ENCODE results near the gene ASB10. TPM values are rescaled to one million over a fixed set of nuclear protein-coding genes. Genes with fewer than 3 reads are reported as not detected.

Gene ASB10
- total and polyA plus RNA-seq, 5 experiments from 2014 or later = not detected

GRCh38 chr7:151226875-151227782 lies 40.1 kb upstream of the ASB10 start, which contains the start of gene ABCF2:
Gene ABCF2, minus strand, starts transcription at chr7:151227205. Its CDS starts 747 bp downstream, at chr7:151226458.
- ATAC-seq (peak; percentile 99), DNase-seq (peak; percentile 91 to 99 (median 97))
- Mint-ChIP-seq H3K4me1 (peaks cover 25 to 47% (median 45%) of the 10 kb centered on the region in 4 donors), H3K27ac (peak within 1 kb of the TSS; percentile 95 to 98 (median 97)), H3K4me3 (peak within 1 kb of the TSS; percentile 88 to 100 (median 98)), H3K36me3 (peaks cover 0 to 40% (median 10%) of the 10 kb centered on the region in 3 donors), H3K27me3 (no peaks in the 10 kb centered on the region), H3K9me3 (no peaks in the 10 kb centered on the region)
- POLR2A ChIA-PET = interaction anchor here (0.6 to 2.5 kb wide), 13 partner anchors 9 to 1373 kb away, joined by 3 to 21 read pairs (median 4); partner anchors contain the start of genes H2BK1 and NUB1

GRCh38 chr7:151226560-151226874 lies 39.5 kb upstream of the ASB10 start:
- peaks cover 21 to 41% (median 39%) of the 10 kb centered on the region in 4 donors for H3K4me1 Mint-ChIP-seq
- POLR2A ChIA-PET = interaction anchor here (0.6 to 2.5 kb wide), 10 partner anchors 10 to 1373 kb away, joined by 3 to 21 read pairs (median 4); partner anchors contain the start of genes H2BK1 and NUB1
- no peak for DNase-seq
- no peaks in the 10 kb centered on the region for H3K27me3 Mint-ChIP-seq
- ATAC-seq = peak in 1 of 2 donors; percentile 1
- no peaks in the 10 kb centered on the region for H3K9me3 Mint-ChIP-seq
- H3K27ac Mint-ChIP-seq = peak overlapping the region; percentile 31 to 98 (median 97)
- peak overlapping the region; percentile 88 to 100 (median 98) for H3K4me3 Mint-ChIP-seq
- H3K36me3 Mint-ChIP-seq = peaks cover 0 to 44% (median 10%) of the 10 kb centered on the region in 3 donors

- no peak for ATAC-seq
- Mint-ChIP-seq H3K4me1 (peaks cover 21 to 39% (median 35%) of the 10 kb centered on the region in 4 donors), H3K9me3 (no peaks in the 10 kb centered on the region), H3K27ac (peak overlapping the region in 8 of 10 donors; percentile 14 to 98 (median 97)), H3K4me3 (peak overlapping the region; percentile 88 to 100 (median 98)), H3K27me3 (no peaks in the 10 kb centered on the region), H3K36me3 (peaks cover 0 to 48% (median 10%) of the 10 kb centered on the region in 3 donors)
- POLR2A ChIA-PET = interaction anchor here (0.6 to 2.5 kb wide), 4 partner anchors 11 to 1372 kb away, joined by 3 to 21 read pairs (median 6); no protein-coding TSS in a partner anchor
- DNase-seq = no peak
Observed at GRCh38 chr7:151225948-151226510, 39.0 kb upstream of the ASB10 start.

- Mint-ChIP-seq H3K9me3 (no peaks in the 10 kb centered on the region), H3K4me1 (peaks cover 21 to 39% (median 37%) of the 10 kb centered on the region in 4 donors), H3K27me3 (no peaks in the 10 kb centered on the region), H3K36me3 (peaks cover 0 to 70% (median 18%) of the 10 kb centered on the region in 3 donors), H3K27ac (no peak overlapping the region), H3K4me3 (no peak overlapping the region)
- POLR2A ChIA-PET = interaction anchor here (0.7 to 1.2 kb wide), 4 partner anchors 9 to 24 kb away, joined by 3 read pairs; no protein-coding TSS in a partner anchor
- ATAC-seq (no peak), DNase-seq (no peak)
Observed at GRCh38 chr7:151223728-151224127, 36.7 kb upstream of the ASB10 start.

GRCh38 chr7:151218170-151218569 lies 31.1 kb upstream of the ASB10 start:
- H3K4me3 Mint-ChIP-seq = no peak overlapping the region
- peaks cover 0 to 5% (median under 1%) of the 10 kb centered on the region in 4 donors for H3K4me1 Mint-ChIP-seq
- H3K9me3 Mint-ChIP-seq = no peaks in the 10 kb centered on the region
- H3K36me3 Mint-ChIP-seq = peaks cover 4 to 94% (median 33%) of the 10 kb centered on the region in 3 donors
- DNase-seq (no peak), ATAC-seq (no peak)
- no peaks in the 10 kb centered on the region for H3K27me3 Mint-ChIP-seq
- no peak overlapping the region for H3K27ac Mint-ChIP-seq
- POLR2A ChIA-PET = interaction anchor here (1.5 kb wide), 1 partner anchor 9 kb away, joined by 4 read pairs; the partner anchor contains the start of gene ABCF2

- H3K4me3 Mint-ChIP-seq = no peak overlapping the region
- POLR2A ChIA-PET = no interaction called here
- peaks cover 0 to 4% (median 1%) of the 10 kb centered on the region in 4 donors for H3K4me1 Mint-ChIP-seq
- peak overlapping the region in 2 of 10 donors; percentile 9 to 11 for H3K27ac Mint-ChIP-seq
- H3K36me3 Mint-ChIP-seq = peaks cover 4 to 85% (median 31%) of the 10 kb centered on the region in 3 donors
- no peaks in the 10 kb centered on the region for H3K27me3 Mint-ChIP-seq
- no peaks in the 10 kb centered on the region for H3K9me3 Mint-ChIP-seq
- ATAC-seq = no peak
- DNase-seq = no peak
Observed at GRCh38 chr7:151215396-151215795, 28.3 kb upstream of the ASB10 start.

GRCh38 chr7:151213826-151214225 lies 26.8 kb upstream of the ASB10 start:
- Mint-ChIP-seq H3K27ac (no peak overlapping the region), H3K4me1 (peaks cover 0 to 5% (median under 1%) of the 10 kb centered on the region in 4 donors), H3K36me3 (peaks cover 4 to 70% (median 25%) of the 10 kb centered on the region in 3 donors), H3K4me3 (no peak overlapping the region), H3K9me3 (no peaks in the 10 kb centered on the region), H3K27me3 (no peaks in the 10 kb centered on the region)
- no peak for DNase-seq
- no peak for ATAC-seq
- POLR2A ChIA-PET = interaction anchor here (1.0 kb wide), 1 partner anchor 10 kb away, joined by 3 read pairs; no protein-coding TSS in a partner anchor

GRCh38 chr7:151212626-151213025 lies 25.6 kb upstream of the ASB10 start:
- Mint-ChIP-seq H3K36me3 (peaks cover 0 to 58% (median 15%) of the 10 kb centered on the region in 3 donors), H3K9me3 (no peaks in the 10 kb centered on the region)

GRCh38 chr7:151211155-151211772 lies 24.2 kb upstream of the ASB10 start:
- Mint-ChIP-seq H3K36me3 (peaks cover 0 to 47% (median 13%) of the 10 kb centered on the region in 3 donors), H3K9me3 (no peaks in the 10 kb centered on the region), H3K27ac (peak overlapping the region in 3 of 10 donors; percentile 8 to 70 (median 48)), H3K4me1 (peaks cover 14 to 22% (median 19%) of the 10 kb centered on the region in 4 donors), H3K4me3 (no peak overlapping the region), H3K27me3 (no peaks in the 10 kb centered on the region)
- DNase-seq = no peak
- POLR2A ChIA-PET = interaction anchor here (1.5 kb wide), 1 partner anchor 15 kb away, joined by 4 read pairs; the partner anchor contains the start of gene ABCF2
- no peak for ATAC-seq

More at GRCh38 chr7:151212626-151213025, 25.6 kb upstream of the ASB10 start:
- DNase-seq (no peak), ATAC-seq (no peak)
- H3K27me3 Mint-ChIP-seq = no peaks in the 10 kb centered on the region
- H3K27ac Mint-ChIP-seq = peak overlapping the region in 2 of 10 donors; percentile 40 to 51
- H3K4me1 Mint-ChIP-seq = peaks cover 4 to 8% (median 8%) of the 10 kb centered on the region in 4 donors
- POLR2A ChIA-PET = no interaction called here
- H3K4me3 Mint-ChIP-seq = no peak overlapping the region

- POLR2A ChIA-PET = interaction anchor here (1.5 kb wide), 1 partner anchor 16 kb away, joined by 4 read pairs; the partner anchor contains the start of gene ABCF2
- Mint-ChIP-seq H3K4me1 (peaks cover 17 to 26% (median 23%) of the 10 kb centered on the region in 4 donors), H3K9me3 (no peaks in the 10 kb centered on the region), H3K4me3 (no peak within 1 kb of the TSS), H3K27ac (peak within 1 kb of the TSS in 3 of 10 donors; percentile 5 to 48 (median 33)), H3K27me3 (no peaks in the 10 kb centered on the region), H3K36me3 (peaks cover 0 to 37% (median 9%) of the 10 kb centered on the region in 3 donors)
- ATAC-seq (no peak), DNase-seq (peak in 1 of 10 donors; percentile 45)
Observed at GRCh38 chr7:151210087-151210854, 23.2 kb upstream of the ASB10 start, which contains the start of gene H2BK1. Gene H2BK1, minus strand, starts transcription at chr7:151210488. Its CDS starts 170 bp downstream, at chr7:151210318.

- POLR2A ChIA-PET = no interaction called here
- Mint-ChIP-seq H3K4me1 (peaks cover 21 to 26% (median 23%) of the 10 kb centered on the region in 4 donors), H3K27ac (peak overlapping the region in 1 of 10 donors; percentile 5), H3K4me3 (no peak overlapping the region), H3K27me3 (no peaks in the 10 kb centered on the region), H3K36me3 (peaks cover 0 to 31% (median 5%) of the 10 kb centered on the region in 3 donors), H3K9me3 (no peaks in the 10 kb centered on the region)
- ATAC-seq = no peak
- DNase-seq = peak in 1 of 10 donors; percentile 26
Observed at GRCh38 chr7:151209588-151209987, 22.5 kb upstream of the ASB10 start.

All from naive thymus-derived CD8-positive, alpha-beta T cell (primary cell).